ENCODE data around the gene CPLANE1.

- no peak for TF ChIP-seq CTCF (IDR thresholded peaks at IDR 0.05; ENCODE audit: low read length)
- TF ChIP-seq EZH2 (IDR thresholded peaks at IDR 0.05; ENCODE audit: borderline replicate concordance, low read length) = no peak
Measured at GRCh38 chr5:37071487-37071886, 177.7 kb downstream of the CPLANE1 start.

All from OCI-LY1 (cell line).